Small intestine (tissue), 7 donors: Measurements from ENCODE around the gene RBMS3. TPM values are rescaled to one million over a fixed set of nuclear protein-coding genes. Genes with fewer than 3 reads are reported as not detected.

Experiments
- DNase-seq, 2 donors: peaks; one replicate each; pipeline versions ENCODE4 v3.0.0 to v3.0.0-alpha.2; 2013
- FAIRE-seq: peaks from 2 replicates; lab custom pipeline; 2012; peaks lifted over from hg19 to GRCh38; lab: Jason Lieb, UNC
- H3K27ac ChIP-seq, 3 donors: one replicate each; pipeline ENCODE4 v1.5.1; 2013; ENCODE audit warnings: low read length in 2 of 3, mild to moderate bottlenecking in 2 of 3, control low read depth in 1 of 3, inconsistent platforms in 1 of 3, low read depth in 1 of 3, moderate library complexity in 1 of 3
- H3K27me3 ChIP-seq, 3 donors: one replicate each; pipeline ENCODE4 v1.6.1; 2013; ENCODE audit warnings: low read length in 3 of 3, inconsistent platforms in 1 of 3; ENCODE audit not compliant: control insufficient read depth in 3 of 3, insufficient read depth in 3 of 3
- H3K36me3 ChIP-seq, 3 donors: one replicate each; pipeline ENCODE4 v1.6.1; 2013; ENCODE audit warnings: low read length in 3 of 3, inconsistent platforms in 1 of 3, low read depth in 1 of 3, mild to moderate bottlenecking in 1 of 3, moderate library complexity in 1 of 3; ENCODE audit not compliant: control insufficient read depth in 3 of 3, insufficient read depth in 2 of 3
- H3K4me1 ChIP-seq, 3 donors: one replicate each; pipeline ENCODE4 v1.6.1; 2013; ENCODE audit warnings: low read length in 2 of 3, inconsistent platforms in 1 of 3, low read depth in 1 of 3, mild to moderate bottlenecking in 1 of 3, moderate library complexity in 1 of 3; ENCODE audit not compliant: control insufficient read depth in 3 of 3, insufficient read depth in 2 of 3
- H3K4me3 ChIP-seq, 3 donors: one replicate each; pipeline ENCODE4 v1.5.1; 2013; ENCODE audit warnings: low read length in 3 of 3, control low read depth in 1 of 3, inconsistent platforms in 1 of 3, low read depth in 1 of 3, mild to moderate bottlenecking in 1 of 3, moderate library complexity in 1 of 3
- H3K9me3 ChIP-seq, 2 donors: one replicate each; pipeline ENCODE4 v1.6.1; 2013; ENCODE audit warnings: low read depth in 1 of 2, low read length in 1 of 2; ENCODE audit not compliant: control insufficient read depth in 2 of 2, insufficient read depth in 1 of 2
- WGBS, 3 donors: extraction: QIAGEN DNeasy Blood & Tissue Kit; methylation state at CpG; one replicate each; pipeline ENCODE4 v1.1.7; 2013; 5-methylcytosine and 5-hydroxymethylcytosine counted together
- polyA plus RNA-seq, 4 donors: library from polyadenylated mRNA; stranded (reverse) in 3 of 4; unstranded in 1 of 4; fragments of 200-250 nt in 3 of 4; fragments of 120-200 nt in 1 of 4; gene quantifications; one replicate each; pipeline versions ENCODE4 v1.2.1 to v1.2.3, GENCODE V29; 2013
- donor health status: healthy with polysubstance abuse.
- donor health status: control.
- donor health status: control.
- donor health status: Bipolar disorder and iron deficiency.
- donor health status: healthy.

The RBMS3 gene
- polyA plus RNA-seq, 4 donors = 0.81 to 6.4 (median 4.8) TPM; not detected in 1

GRCh38 chr3:29488922-29489321 lies 208.1 kb downstream of the RBMS3 start:
- DNase-seq (no peak), FAIRE-seq (no peak)
- Histone ChIP-seq H3K27ac (no peak overlapping the region), H3K36me3 (no peaks in the 10 kb centered on the region), H3K9me3 (no peaks in the 10 kb centered on the region), H3K4me3 (no peak overlapping the region), H3K4me1 (no peaks in the 10 kb centered on the region), H3K27me3 (no peaks in the 10 kb centered on the region)
- WGBS, 3 donors = 44 to 56% (median 53%) methylated on average over 1 of the region's 1 CpG

- no peaks in the 10 kb centered on the region for H3K9me3 ChIP-seq
- H3K27me3 ChIP-seq = no peaks in the 10 kb centered on the region
- no peaks in the 10 kb centered on the region for H3K4me1 ChIP-seq
- no peak overlapping the region for H3K4me3 ChIP-seq
- FAIRE-seq = no peak
- 79 to 88% (median 82%) methylated on average over 3 of the region's 3 CpGs for whole genome bisulfite sequencing, 3 donors
- no peak for DNase-seq
- no peaks in the 10 kb centered on the region for H3K36me3 ChIP-seq
- no peak overlapping the region for H3K27ac ChIP-seq
These were observed 212.2 kb downstream of the RBMS3 start for GRCh38 chr3:29493109-29493508.

GRCh38 chr3:29494305-29495036 lies 213.6 kb downstream of the RBMS3 start:
- 64 to 69% (median 68%) methylated on average over 6 of the region's 6 CpGs for WGBS, 3 donors
- Histone ChIP-seq H3K27me3 (no peaks in the 10 kb centered on the region), H3K4me1 (no peaks in the 10 kb centered on the region), H3K4me3 (no peak overlapping the region), H3K27ac (no peak overlapping the region), H3K36me3 (no peaks in the 10 kb centered on the region), H3K9me3 (no peaks in the 10 kb centered on the region)
- DNase-seq = peak in 1 of 2 donors; percentile 4
- no peak for FAIRE-seq

- H3K9me3 ChIP-seq = no peaks in the 10 kb centered on the region
- H3K4me3 ChIP-seq = no peak overlapping the region
- no peaks in the 10 kb centered on the region for H3K36me3 ChIP-seq
- DNase-seq (no peak), FAIRE-seq (no peak)
- 77 to 81% (median 77%) methylated on average over 5 of the region's 5 CpGs for WGBS, 3 donors
- H3K4me1 ChIP-seq = no peaks in the 10 kb centered on the region
- H3K27me3 ChIP-seq = no peaks in the 10 kb centered on the region
- no peak overlapping the region for H3K27ac ChIP-seq
These were observed 216.4 kb downstream of the RBMS3 start for GRCh38 chr3:29497282-29497681.

GRCh38 chr3:29502771-29503170 lies 221.9 kb downstream of the RBMS3 start:
- Histone ChIP-seq H3K4me1 (no peaks in the 10 kb centered on the region), H3K9me3 (no peaks in the 10 kb centered on the region), H3K4me3 (no peak overlapping the region), H3K36me3 (no peaks in the 10 kb centered on the region), H3K27ac (no peak overlapping the region), H3K27me3 (no peaks in the 10 kb centered on the region)
- 48 to 54% (median 48%) methylated on average over 2 of the region's 2 CpGs for WGBS, 3 donors
- FAIRE-seq (no peak), DNase-seq (no peak)

- 64 to 70% (median 69%) methylated on average over 3 of the region's 3 CpGs for WGBS, 3 donors
- H3K27ac ChIP-seq = peak overlapping the region in 1 of 3 donors; percentile 24
- DNase-seq = no peak
- no peaks in the 10 kb centered on the region for H3K4me1 ChIP-seq
- H3K9me3 ChIP-seq = no peaks in the 10 kb centered on the region
- FAIRE-seq = no peak
- H3K4me3 ChIP-seq = no peak overlapping the region
- H3K36me3 ChIP-seq = no peaks in the 10 kb centered on the region
- no peaks in the 10 kb centered on the region for H3K27me3 ChIP-seq
These were observed 222.4 kb downstream of the RBMS3 start for GRCh38 chr3:29503314-29503713.

GRCh38 chr3:29503958-29504357 lies 223.1 kb downstream of the RBMS3 start:
- DNase-seq = peak in 1 of 2 donors; percentile 2
- no peak for FAIRE-seq
- Histone ChIP-seq H3K4me3 (no peak overlapping the region), H3K27ac (no peak overlapping the region), H3K4me1 (no peaks in the 10 kb centered on the region), H3K9me3 (no peaks in the 10 kb centered on the region), H3K36me3 (no peaks in the 10 kb centered on the region), H3K27me3 (no peaks in the 10 kb centered on the region)
- 57 to 74% (median 72%) methylated on average over 3 of the region's 3 CpGs for WGBS, 3 donors

GRCh38 chr3:29506502-29506901 lies 225.6 kb downstream of the RBMS3 start:
- WGBS, 3 donors = 82 to 84% (median 83%) methylated on average over 3 of the region's 3 CpGs
- no peak for FAIRE-seq
- H3K4me3 ChIP-seq = no peak overlapping the region
- no peaks in the 10 kb centered on the region for H3K36me3 ChIP-seq
- no peaks in the 10 kb centered on the region for H3K4me1 ChIP-seq
- no peak for DNase-seq
- H3K9me3 ChIP-seq = no peaks in the 10 kb centered on the region
- no peaks in the 10 kb centered on the region for H3K27me3 ChIP-seq
- H3K27ac ChIP-seq = no peak overlapping the region

- no peak overlapping the region for H3K27ac ChIP-seq
- no peaks in the 10 kb centered on the region for H3K9me3 ChIP-seq
- H3K27me3 ChIP-seq = no peaks in the 10 kb centered on the region
- DNase-seq = no peak
- H3K36me3 ChIP-seq = no peaks in the 10 kb centered on the region
- peaks cover 0 to 6% (median 0%) of the 10 kb centered on the region in 3 donors for H3K4me1 ChIP-seq
- FAIRE-seq = no peak
- WGBS, 3 donors = 71 to 89% (median 79%) methylated on average over 1 of the region's 1 CpG
- H3K4me3 ChIP-seq = no peak overlapping the region
These were observed 230.8 kb downstream of the RBMS3 start for GRCh38 chr3:29511701-29512100.
